GM12878 (cell line): ENCODE results near the gene INHBA. TPM values are rescaled to one million over a fixed set of nuclear protein-coding genes. Genes with fewer than 3 reads are reported as not detected.

Experiments used
- ATAC-seq: fragments of 200-7000 bp; cut with Tn5 transposase; 3 replicates; pipeline ENCODE4 v1.9.1; 2020; ENCODE audit warnings: mild to moderate bottlenecking, moderate library complexity
- BruUV-seq: library from RNA; stranded (reverse); fragments of 400-500 nt; replicated peaks from 2 replicates; lab custom pipeline; 2021; lab: Mats Ljungman, UMichigan
- CTCF ChIA-PET: fragments of 300-600 bp; sonication (Branson Sonifier 250); formaldehyde crosslinking; extraction: SDS; loops from one replicate; lab custom pipeline; 2021; ENCODE audit warnings: inconsistent platforms; lab: Yijun Ruan, JAX
- POLR2A ChIA-PET: fragments of 350-600 bp; formaldehyde crosslinking; extraction: SDS; loops from one replicate; lab custom pipeline; 2021; ENCODE audit warnings: inconsistent platforms; lab: Charles Lee
- RAD21 ChIA-PET: fragments of 300-600 bp; sonication (Branson Sonifier 250); formaldehyde crosslinking; loops from one replicate; lab custom pipeline; 2023; ENCODE audit warnings: antibody characterized with exemption; ENCODE audit not compliant: unreplicated experiment; lab: Charles Lee
- SMC1A ChIA-PET: fragments of 300-600 bp; sonication (Branson Sonifier 250); formaldehyde crosslinking; loops from one replicate; lab custom pipeline; 2023; ENCODE audit not compliant: unreplicated experiment, uncharacterized antibody; lab: Charles Lee
- DNase-seq: peaks from one replicate; pipeline ENCODE4 v3.0.0-alpha.2; 2011; ENCODE audit warnings: low read depth, low spot score
- FAIRE-seq: peaks from 3 replicates; lab custom pipeline; 2011; peaks lifted over from hg19 to GRCh38; lab: Jason Lieb, UNC
- H2AFZ ChIP-seq: 2 replicates; pipeline ENCODE4 v1.6.0; 2011; ENCODE audit warnings: low read depth, low read length, control low read depth; ENCODE audit not compliant: control insufficient read depth
- H3K27ac ChIP-seq: 2 replicates; pipeline ENCODE4 v1.5.1; 2011; ENCODE audit warnings: control low read depth; ENCODE audit not compliant: control insufficient read depth, insufficient read depth
- H3K27me3 ChIP-seq, 2 experiments: replicated peaks in 1 of 2; 2 replicates each; pipeline versions ENCODE4 v1.6.0 to v1.6.1; 2011; ENCODE audit warnings: low read length in 1 of 2; ENCODE audit not compliant: control insufficient read depth in 2 of 2, insufficient read depth in 2 of 2
- H3K36me3 ChIP-seq, 2 experiments: 2 replicates each; pipeline ENCODE4 v1.5.1; 2011; ENCODE audit warnings: low read length in 1 of 2; ENCODE audit not compliant: control insufficient read depth in 2 of 2, insufficient read depth in 2 of 2
- H3K4me1 ChIP-seq: 2 replicates; pipeline ENCODE4 v1.6.1; 2011; ENCODE audit warnings: mild to moderate bottlenecking, low read length, moderate library complexity, mixed read lengths; ENCODE audit not compliant: control insufficient read depth, insufficient read depth
- H3K4me2 ChIP-seq: 2 replicates; pipeline ENCODE4 v1.6.0; 2011; ENCODE audit warnings: control low read depth; ENCODE audit not compliant: control insufficient read depth, insufficient read depth
- H3K4me3 ChIP-seq: fragments of 200-600 bp; sonication (generic); 2 replicates; pipeline ENCODE4 v1.5.1; 2016
- H3K79me2 ChIP-seq: 2 replicates; pipeline ENCODE4 v1.6.0; 2011; ENCODE audit warnings: low read length; ENCODE audit not compliant: control insufficient read depth, insufficient read depth
- H3K9ac ChIP-seq: 2 replicates; pipeline ENCODE4 v1.8.0; 2011; ENCODE audit warnings: low read length, control low read depth, mixed read lengths; ENCODE audit not compliant: control insufficient read depth, insufficient read depth
- H3K9me3 ChIP-seq: replicated peaks from 3 replicates; pipeline ENCODE4 v1.5.1; 2011; ENCODE audit warnings: mild to moderate bottlenecking, low read length; ENCODE audit not compliant: control insufficient read depth, insufficient read depth
- H4K20me1 ChIP-seq: 2 replicates; pipeline ENCODE4 v1.6.0; 2011; ENCODE audit not compliant: control insufficient read depth, insufficient read depth
- BACH1 ChIP-seq: fragments of 450-650 bp; IDR thresholded peaks from 2 replicates; pipeline ENCODE4 v1.6.1; 2017; ENCODE audit warnings: mild to moderate bottlenecking, borderline replicate concordance
- IRF4 ChIP-seq: IDR thresholded peaks from 2 replicates; pipeline ENCODE4 v1.6.1; 2011; ENCODE audit warnings: low read depth, low read length
- JUND ChIP-seq: IDR thresholded peaks from 2 replicates; pipeline ENCODE4 v1.6.1; 2012; ENCODE audit warnings: low read depth, mild to moderate bottlenecking, low read length, improper control_type of control experiment, moderate library complexity
- SMAD1 ChIP-seq: fragments of 450-650 bp; IDR thresholded peaks from 2 replicates; pipeline ENCODE4 v1.6.1; 2018; ENCODE audit warnings: mild to moderate bottlenecking, low read depth; ENCODE audit not compliant: partially characterized antibody
- SPI1 ChIP-seq: IDR thresholded peaks from 2 replicates; pipeline ENCODE4 v1.6.1; 2011; ENCODE audit warnings: low read depth, mild to moderate bottlenecking, low read length, moderate library complexity, borderline replicate concordance; ENCODE audit not compliant: insufficient read depth
- STAT3 ChIP-seq: IDR thresholded peaks from 2 replicates; pipeline ENCODE4 v1.6.1; 2011; ENCODE audit warnings: low read depth, low read length, improper control_type of control experiment
- TCF7 ChIP-seq: IDR thresholded peaks from 2 replicates; pipeline ENCODE4 v1.6.1; 2014; ENCODE audit warnings: antibody characterized with exemption, borderline replicate concordance
- WRNIP1 ChIP-seq: IDR thresholded peaks from 2 replicates; pipeline ENCODE4 v1.6.1; 2011; ENCODE audit warnings: low read depth, low read length, improper control_type of control experiment, borderline replicate concordance
- ZSCAN29 ChIP-seq: fragments of 450-650 bp; IDR thresholded peaks from 2 replicates; pipeline ENCODE4 v1.6.1; 2017; ENCODE audit warnings: mild to moderate bottlenecking, moderate library complexity
- WGBS: methylation state at CpG from one replicate; pipeline ENCODE4 v1.1.6; 2016; ENCODE audit warnings: low lambda C conversion rate; ENCODE audit not compliant: insufficient replicate concordance, insufficient coverage; ENCODE audit errors: missing lambda C conversion rate; 5-methylcytosine and 5-hydroxymethylcytosine counted together
- in situ Hi-C: fragments of 300-500 bp; cut with MboI; formaldehyde crosslinking; loops from 9 replicates; pipeline ENCODE4 v1.14.3; 2018; ENCODE audit warnings: mixed read lengths
- intact Hi-C: fragments of 100-400 bp; cut with micrococcal nuclease; formaldehyde crosslinking; loops from one replicate; pipeline ENCODE4 v1.14.2; 2022; ENCODE audit not compliant: unreplicated experiment
- polyA plus RNA-seq, 11 experiments: library from polyadenylated mRNA; depleted of rRNA in 4 of 11; unstranded in 6 of 11; stranded (reverse) in 5 of 11; fragments of >200 nt; fragmentation: Nextera tagmentation in 4 of 11; fragmentation: Illumina TruSeq in 1 of 11; extraction: Ambion mirVana in 4 of 11; extraction: Trizol in 1 of 11; gene quantifications; 1 replicate in 1 of 11; 2 replicates in 10 of 11; pipeline versions ENCODE4 v1.2.1 to v1.2.3, GENCODE V29; 2011 to 2016; ENCODE audit warnings: inconsistent platforms in 2 of 11, missing spikeins in 2 of 11, low read depth in 1 of 11
- total RNA-seq, 4 experiments: library from RNA; depleted of rRNA in 3 of 4; stranded (reverse); fragments of >200 nt in 3 of 4; fragmentation: Illumina TruSeq in 1 of 4; extraction: Trizol in 1 of 4; gene quantifications; 2 replicates each; pipeline versions ENCODE4 v1.2.1 to v1.2.3, GENCODE V29; 2013 to 2021
- TF ChIP-seq, protein P1 (sequence below): fragments of 450-650 bp; formaldehyde crosslinking; IDR thresholded peaks from 2 replicates; pipeline ENCODE4 v1.4.0; 2020; ENCODE audit warnings: mild to moderate bottlenecking, moderate library complexity
- TF ChIP-seq, protein P2 (sequence below): IDR thresholded peaks from 2 replicates; pipeline ENCODE4 v1.6.1; 2012; ENCODE audit warnings: low read depth, low read length, improper control_type of control experiment
- TF ChIP-seq, protein P3 (sequence below): fragments of 450-650 bp; IDR thresholded peaks from 2 replicates; pipeline ENCODE4 v1.6.1; 2017; ENCODE audit warnings: antibody characterized with exemption, mild to moderate bottlenecking, moderate library complexity
- TF ChIP-seq, protein P4 (sequence below): IDR thresholded peaks from 2 replicates; pipeline ENCODE4 v1.6.1; 2011; ENCODE audit warnings: low read depth, low read length, improper control_type of control experiment, borderline replicate concordance

Gene INHBA
- total and polyA plus RNA-seq, 10 of the 15 experiments (the other 5 are each of a cell fraction or from before 2014, with no cell fraction given), result 0.04 to 0.05 (median 0.05) TPM; not detected in 6

DNA sequence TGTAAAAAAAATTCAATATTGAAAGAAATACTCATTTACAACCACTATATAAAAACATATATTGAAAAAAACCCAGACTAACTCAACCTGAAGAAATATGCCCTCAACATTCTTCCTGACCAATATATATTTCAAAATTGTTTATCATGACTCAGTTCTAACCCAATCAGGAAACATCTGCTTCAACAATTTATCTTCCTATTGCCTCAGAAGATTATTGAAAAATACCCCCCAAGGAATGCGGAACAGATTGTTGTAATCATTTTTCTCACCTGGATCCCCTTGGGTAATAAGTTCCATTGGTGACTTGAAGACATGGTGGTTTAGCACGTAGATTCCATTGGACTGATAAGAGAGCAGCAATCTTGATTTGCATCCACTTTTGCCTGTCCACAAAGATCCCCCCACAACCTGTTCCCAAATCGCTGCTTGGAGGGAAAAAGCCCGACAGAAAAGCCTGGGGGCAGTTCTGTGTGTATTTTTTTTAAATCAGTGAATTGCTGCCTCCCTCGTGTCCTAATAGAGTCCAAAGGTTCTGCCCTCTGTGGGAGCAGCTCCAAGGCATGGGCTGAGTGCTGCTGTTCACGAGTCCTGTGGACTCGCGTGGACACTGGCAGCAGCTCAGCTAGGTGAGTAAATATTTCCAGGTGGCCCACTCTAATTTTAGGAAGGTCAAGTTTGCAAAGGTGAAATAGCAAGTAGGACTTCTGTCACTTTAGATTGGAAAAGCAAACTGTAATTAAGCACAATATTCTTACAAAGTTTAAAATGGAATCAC is 5.9 kb upstream of the INHBA start:
- H4K20me1 ChIP-seq, result no peaks in the 10 kb centered on the region
- ATAC-seq (no peak), FAIRE-seq (no peak), DNase-seq (no peak)
- H3K36me3 ChIP-seq, result no peaks in the 10 kb centered on the region
- POLR2A ChIA-PET, result no interaction called here
- in situ Hi-C loops, result loop anchor here (10.0 to 25.0 kb wide), 2 partner anchors 1384 to 1821 kb away; no protein-coding TSS in a partner anchor
- peaks cover 11% of the 10 kb centered on the region for H3K4me1 ChIP-seq
- TF ChIP-seq TCF7 (no peak), ZSCAN29 (no peak), SPI1 (no peak), WRNIP1 (no peak), STAT3 (no peak), IRF4 (no peak), JUND (no peak), SMAD1 (no peak), BACH1 (no peak)
- TF ChIP-seq, protein P1, sequence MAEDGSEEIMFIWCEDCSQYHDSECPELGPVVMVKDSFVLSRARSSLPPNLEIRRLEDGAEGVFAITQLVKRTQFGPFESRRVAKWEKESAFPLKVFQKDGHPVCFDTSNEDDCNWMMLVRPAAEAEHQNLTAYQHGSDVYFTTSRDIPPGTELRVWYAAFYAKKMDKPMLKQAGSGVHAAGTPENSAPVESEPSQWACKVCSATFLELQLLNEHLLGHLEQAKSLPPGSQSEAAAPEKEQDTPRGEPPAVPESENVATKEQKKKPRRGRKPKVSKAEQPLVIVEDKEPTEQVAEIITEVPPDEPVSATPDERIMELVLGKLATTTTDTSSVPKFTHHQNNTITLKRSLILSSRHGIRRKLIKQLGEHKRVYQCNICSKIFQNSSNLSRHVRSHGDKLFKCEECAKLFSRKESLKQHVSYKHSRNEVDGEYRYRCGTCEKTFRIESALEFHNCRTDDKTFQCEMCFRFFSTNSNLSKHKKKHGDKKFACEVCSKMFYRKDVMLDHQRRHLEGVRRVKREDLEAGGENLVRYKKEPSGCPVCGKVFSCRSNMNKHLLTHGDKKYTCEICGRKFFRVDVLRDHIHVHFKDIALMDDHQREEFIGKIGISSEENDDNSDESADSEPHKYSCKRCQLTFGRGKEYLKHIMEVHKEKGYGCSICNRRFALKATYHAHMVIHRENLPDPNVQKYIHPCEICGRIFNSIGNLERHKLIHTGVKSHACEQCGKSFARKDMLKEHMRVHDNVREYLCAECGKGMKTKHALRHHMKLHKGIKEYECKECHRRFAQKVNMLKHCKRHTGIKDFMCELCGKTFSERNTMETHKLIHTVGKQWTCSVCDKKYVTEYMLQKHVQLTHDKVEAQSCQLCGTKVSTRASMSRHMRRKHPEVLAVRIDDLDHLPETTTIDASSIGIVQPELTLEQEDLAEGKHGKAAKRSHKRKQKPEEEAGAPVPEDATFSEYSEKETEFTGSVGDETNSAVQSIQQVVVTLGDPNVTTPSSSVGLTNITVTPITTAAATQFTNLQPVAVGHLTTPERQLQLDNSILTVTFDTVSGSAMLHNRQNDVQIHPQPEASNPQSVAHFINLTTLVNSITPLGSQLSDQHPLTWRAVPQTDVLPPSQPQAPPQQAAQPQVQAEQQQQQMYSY, result no peak
- TF ChIP-seq, protein P2, sequence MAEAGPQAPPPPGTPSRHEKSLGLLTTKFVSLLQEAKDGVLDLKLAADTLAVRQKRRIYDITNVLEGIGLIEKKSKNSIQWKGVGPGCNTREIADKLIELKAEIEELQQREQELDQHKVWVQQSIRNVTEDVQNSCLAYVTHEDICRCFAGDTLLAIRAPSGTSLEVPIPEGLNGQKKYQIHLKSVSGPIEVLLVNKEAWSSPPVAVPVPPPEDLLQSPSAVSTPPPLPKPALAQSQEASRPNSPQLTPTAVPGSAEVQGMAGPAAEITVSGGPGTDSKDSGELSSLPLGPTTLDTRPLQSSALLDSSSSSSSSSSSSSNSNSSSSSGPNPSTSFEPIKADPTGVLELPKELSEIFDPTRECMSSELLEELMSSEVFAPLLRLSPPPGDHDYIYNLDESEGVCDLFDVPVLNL, result no peak
- TF ChIP-seq, protein P3, sequence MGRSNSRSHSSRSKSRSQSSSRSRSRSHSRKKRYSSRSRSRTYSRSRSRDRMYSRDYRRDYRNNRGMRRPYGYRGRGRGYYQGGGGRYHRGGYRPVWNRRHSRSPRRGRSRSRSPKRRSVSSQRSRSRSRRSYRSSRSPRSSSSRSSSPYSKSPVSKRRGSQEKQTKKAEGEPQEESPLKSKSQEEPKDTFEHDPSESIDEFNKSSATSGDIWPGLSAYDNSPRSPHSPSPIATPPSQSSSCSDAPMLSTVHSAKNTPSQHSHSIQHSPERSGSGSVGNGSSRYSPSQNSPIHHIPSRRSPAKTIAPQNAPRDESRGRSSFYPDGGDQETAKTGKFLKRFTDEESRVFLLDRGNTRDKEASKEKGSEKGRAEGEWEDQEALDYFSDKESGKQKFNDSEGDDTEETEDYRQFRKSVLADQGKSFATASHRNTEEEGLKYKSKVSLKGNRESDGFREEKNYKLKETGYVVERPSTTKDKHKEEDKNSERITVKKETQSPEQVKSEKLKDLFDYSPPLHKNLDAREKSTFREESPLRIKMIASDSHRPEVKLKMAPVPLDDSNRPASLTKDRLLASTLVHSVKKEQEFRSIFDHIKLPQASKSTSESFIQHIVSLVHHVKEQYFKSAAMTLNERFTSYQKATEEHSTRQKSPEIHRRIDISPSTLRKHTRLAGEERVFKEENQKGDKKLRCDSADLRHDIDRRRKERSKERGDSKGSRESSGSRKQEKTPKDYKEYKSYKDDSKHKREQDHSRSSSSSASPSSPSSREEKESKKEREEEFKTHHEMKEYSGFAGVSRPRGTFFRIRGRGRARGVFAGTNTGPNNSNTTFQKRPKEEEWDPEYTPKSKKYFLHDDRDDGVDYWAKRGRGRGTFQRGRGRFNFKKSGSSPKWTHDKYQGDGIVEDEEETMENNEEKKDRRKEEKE, result no peak
- TF ChIP-seq, protein P4, sequence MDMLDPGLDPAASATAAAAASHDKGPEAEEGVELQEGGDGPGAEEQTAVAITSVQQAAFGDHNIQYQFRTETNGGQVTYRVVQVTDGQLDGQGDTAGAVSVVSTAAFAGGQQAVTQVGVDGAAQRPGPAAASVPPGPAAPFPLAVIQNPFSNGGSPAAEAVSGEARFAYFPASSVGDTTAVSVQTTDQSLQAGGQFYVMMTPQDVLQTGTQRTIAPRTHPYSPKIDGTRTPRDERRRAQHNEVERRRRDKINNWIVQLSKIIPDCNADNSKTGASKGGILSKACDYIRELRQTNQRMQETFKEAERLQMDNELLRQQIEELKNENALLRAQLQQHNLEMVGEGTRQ, result no peak
- H3K27ac ChIP-seq, result no peak overlapping the region
- H2AFZ ChIP-seq, result no peak overlapping the region
- H3K27me3 ChIP-seq, result no peaks in the 10 kb centered on the region
- RAD21 ChIA-PET, result no interaction called here
- 56% methylated on average over 8 of the region's 8 CpGs for WGBS
- CTCF ChIA-PET, result interaction anchor here (0.9 to 4.1 kb wide), 3 partner anchors 10 to 232 kb away, joined by 3 to 17 read pairs (median 3); no protein-coding TSS in a partner anchor
- SMC1A ChIA-PET, result interaction anchor here (1.0 to 2.5 kb wide), 4 partner anchors 17 to 178 kb away, joined by 4 to 8 read pairs (median 6); no protein-coding TSS in a partner anchor
- no peaks in the 10 kb centered on the region for H3K79me2 ChIP-seq
- no TSS peak for BruUV-seq
- no peak overlapping the region for H3K4me3 ChIP-seq
- no peak overlapping the region for H3K9ac ChIP-seq
- intact Hi-C loops, result loop anchor here (5.0 to 10.0 kb wide), 4 partner anchors 176 to 1814 kb away; partner anchors contain the start of gene CDK13
- no peaks in the 10 kb centered on the region for H3K9me3 ChIP-seq
- no peak overlapping the region for H3K4me2 ChIP-seq
